Neural cell (in vitro differentiated cells): ENCODE data around the gene P2RX5.

Experiments
- EZH2 ChIP-seq: fragments of 200-600, 300-800 bp; shearing (Covaris generic), sonication (generic); IDR thresholded peaks from 2 replicates; pipeline ENCODE4 v1.6.1; 2014; ENCODE audit warnings: antibody characterized with exemption, low read length, borderline replicate concordance, mild to moderate bottlenecking; ENCODE audit not compliant: insufficient read depth, poor library complexity, severe bottlenecking
- MXI1 ChIP-seq: fragments of 450-650 bp; conservative IDR thresholded peaks from 2 replicates; pipeline ENCODE4 v1.6.1; 2014; ENCODE audit warnings: antibody characterized with exemption, mild to moderate bottlenecking; ENCODE audit not compliant: poor library complexity, severe bottlenecking
- POLR2AphosphoS5 ChIP-seq: IDR thresholded peaks from 2 replicates; pipeline ENCODE4 v1.6.1; 2012
- RAD21 ChIP-seq: fragments of 450-650 bp; conservative IDR thresholded peaks from 2 replicates; pipeline ENCODE4 v1.6.1; 2014; ENCODE audit warnings: antibody characterized with exemption, mild to moderate bottlenecking, moderate library complexity
- TF ChIP-seq, protein P1 (sequence below): fragments of 450-650 bp; IDR thresholded peaks from 2 replicates; pipeline ENCODE4 v1.5.1; 2014; ENCODE audit warnings: antibody characterized with exemption, mild to moderate bottlenecking, moderate library complexity; ENCODE audit not compliant: poor library complexity, severe bottlenecking

- no peak for TF ChIP-seq MXI1
- TF ChIP-seq, protein P1, sequence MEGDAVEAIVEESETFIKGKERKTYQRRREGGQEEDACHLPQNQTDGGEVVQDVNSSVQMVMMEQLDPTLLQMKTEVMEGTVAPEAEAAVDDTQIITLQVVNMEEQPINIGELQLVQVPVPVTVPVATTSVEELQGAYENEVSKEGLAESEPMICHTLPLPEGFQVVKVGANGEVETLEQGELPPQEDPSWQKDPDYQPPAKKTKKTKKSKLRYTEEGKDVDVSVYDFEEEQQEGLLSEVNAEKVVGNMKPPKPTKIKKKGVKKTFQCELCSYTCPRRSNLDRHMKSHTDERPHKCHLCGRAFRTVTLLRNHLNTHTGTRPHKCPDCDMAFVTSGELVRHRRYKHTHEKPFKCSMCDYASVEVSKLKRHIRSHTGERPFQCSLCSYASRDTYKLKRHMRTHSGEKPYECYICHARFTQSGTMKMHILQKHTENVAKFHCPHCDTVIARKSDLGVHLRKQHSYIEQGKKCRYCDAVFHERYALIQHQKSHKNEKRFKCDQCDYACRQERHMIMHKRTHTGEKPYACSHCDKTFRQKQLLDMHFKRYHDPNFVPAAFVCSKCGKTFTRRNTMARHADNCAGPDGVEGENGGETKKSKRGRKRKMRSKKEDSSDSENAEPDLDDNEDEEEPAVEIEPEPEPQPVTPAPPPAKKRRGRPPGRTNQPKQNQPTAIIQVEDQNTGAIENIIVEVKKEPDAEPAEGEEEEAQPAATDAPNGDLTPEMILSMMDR: no peak
- TF ChIP-seq RAD21: no peak
- TF ChIP-seq POLR2AphosphoS5: no peak
- TF ChIP-seq EZH2: no peak
Measured at GRCh38 chr17:3740611-3741073, 44.7 kb upstream of the P2RX5 start.
